Endothelial cell of umbilical vein (primary cell): Measurements from ENCODE around the gene TPMT.

Experiments
- CTCF ChIP-seq, 2 donors: IDR thresholded peaks; 1 replicate in 1 of 2; 2 replicates in 1 of 2; pipeline ENCODE4 v1.5.1; 2011; ENCODE audit warnings: low read length in 2 of 2, mild to moderate bottlenecking in 2 of 2, moderate library complexity in 2 of 2, control low read depth in 1 of 2, inconsistent platforms in 1 of 2, low read depth in 1 of 2; ENCODE audit not compliant: insufficient read depth in 1 of 2; ENCODE audit errors: extremely low read depth in 1 of 2
- EZH2 ChIP-seq: IDR thresholded peaks from 2 replicates; pipeline ENCODE4 v1.6.1; 2012; ENCODE audit warnings: borderline replicate concordance, low read depth, mild to moderate bottlenecking, moderate library complexity, low read length, inconsistent platforms; ENCODE audit not compliant: severe bottlenecking
- MAX ChIP-seq: IDR thresholded peaks from 2 replicates; pipeline ENCODE4 v1.6.1; 2011; ENCODE audit not compliant: insufficient read depth, insufficient read length
- MYC ChIP-seq: IDR thresholded peaks from one replicate; pipeline ENCODE4 v1.6.1; 2011; ENCODE audit warnings: mild to moderate bottlenecking, low read depth, low read length

- TF ChIP-seq MYC (no peak), CTCF (IDR thresholded peaks at IDR 0.05; ENCODE audit: extremely low read depth in 1 of 2, insufficient read depth in 1 of 2, low read depth in 1 of 2, low read length in 2 of 2) (no peak), EZH2 (no peak), MAX (no peak)
Observed at GRCh38 chr6:18162401-18162800, 7.5 kb upstream of the TPMT start.
